ENCODE measurements around the gene OPRPN.

OPRPN gene

DNA sequence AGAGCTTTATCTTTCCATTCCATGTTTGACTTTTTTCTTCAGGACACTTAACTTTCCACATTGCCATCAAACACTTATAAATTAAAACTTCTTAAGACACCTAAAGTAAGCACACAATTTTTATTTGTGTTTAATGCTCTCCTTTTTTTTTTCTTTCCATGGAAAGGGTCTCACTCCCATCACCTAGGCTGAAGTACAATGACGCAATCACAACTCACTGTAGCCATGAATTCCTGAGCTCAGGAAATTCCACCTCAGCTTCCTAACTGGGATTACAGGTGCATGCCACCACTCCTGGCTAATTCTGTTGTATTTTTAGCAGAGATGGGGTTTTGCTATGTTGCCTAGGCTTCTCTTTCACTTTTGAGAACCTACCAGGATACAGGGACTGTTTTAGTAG lies 29.9 kb upstream of the OPRPN start:
- in situ Hi-C loops (cut with HindIII; ENCODE audit: low sequenced_read_pairs), result no loop called here
- H3K4me3 ChIP-seq (ENCODE audit: low read depth, low read length), result no peak overlapping the region
- TF ChIP-seq CTCF (IDR thresholded peaks at IDR 0.05; ENCODE audit: low read depth, low read length), result no peak
- DNase-seq (ENCODE audit: low read depth, low spot score), result no peak

DNA sequence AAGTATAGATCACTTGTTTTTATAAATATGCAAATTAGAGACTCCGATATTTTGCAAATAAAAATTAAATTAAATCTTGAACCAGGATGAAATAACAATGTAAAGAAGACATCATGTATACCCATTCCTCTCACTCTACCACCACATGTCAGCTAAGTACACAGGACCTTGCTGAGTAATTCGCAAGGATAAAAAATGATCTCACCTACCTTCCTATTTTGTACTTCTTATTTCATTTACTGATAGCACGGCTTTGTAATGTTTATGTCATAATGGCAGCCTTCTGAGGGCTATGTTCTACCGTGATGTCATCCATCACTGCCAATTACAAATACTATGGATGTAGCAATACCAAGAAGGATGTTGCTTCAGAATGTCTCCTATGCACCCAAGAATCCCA lies 25.8 kb upstream of the OPRPN start:
- in situ Hi-C loops (cut with HindIII; ENCODE audit: low sequenced_read_pairs), result no loop called here
- no peak for TF ChIP-seq CTCF (IDR thresholded peaks at IDR 0.05; ENCODE audit: low read depth, low read length)
- no peak overlapping the region for H3K4me3 ChIP-seq (ENCODE audit: low read depth, low read length)
- no peak for DNase-seq (ENCODE audit: low read depth, low spot score)

- no peak for TF ChIP-seq CTCF (IDR thresholded peaks at IDR 0.05; ENCODE audit: low read depth, low read length)
- no peak overlapping the region for H3K4me3 ChIP-seq (ENCODE audit: low read depth, low read length)
- in situ Hi-C loops (cut with HindIII; ENCODE audit: low sequenced_read_pairs), result no loop called here
- no peak for DNase-seq (ENCODE audit: low read depth, low spot score)
Measured at GRCh38 chr4:70372760-70373159, 25.0 kb upstream of the OPRPN start.

DNA sequence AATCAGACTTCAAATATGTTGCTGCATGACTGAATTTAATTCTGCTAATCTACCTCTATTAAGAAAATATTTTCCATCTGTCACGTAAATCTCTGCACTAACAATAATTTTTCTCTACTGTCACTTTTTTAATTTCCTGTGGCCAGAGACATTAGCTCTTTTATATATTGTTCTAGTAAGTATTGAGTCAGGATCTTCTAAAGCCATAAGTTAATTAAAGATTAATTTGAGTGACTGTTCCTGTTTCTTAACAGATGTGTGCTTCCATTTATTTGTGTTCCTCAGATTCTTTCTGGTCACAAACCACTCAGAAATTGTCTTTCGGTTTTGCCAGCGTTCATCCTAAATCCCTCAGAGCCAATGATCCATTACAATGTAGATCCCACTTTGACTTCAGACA lies 17.2 kb upstream of the OPRPN start:
- in situ Hi-C loops (cut with HindIII; ENCODE audit: low sequenced_read_pairs), result no loop called here
- no peak for DNase-seq (ENCODE audit: low read depth, low spot score)
- no peak overlapping the region for H3K4me3 ChIP-seq (ENCODE audit: low read depth, low read length)
- TF ChIP-seq CTCF (IDR thresholded peaks at IDR 0.05; ENCODE audit: low read depth, low read length), result no peak

DNA sequence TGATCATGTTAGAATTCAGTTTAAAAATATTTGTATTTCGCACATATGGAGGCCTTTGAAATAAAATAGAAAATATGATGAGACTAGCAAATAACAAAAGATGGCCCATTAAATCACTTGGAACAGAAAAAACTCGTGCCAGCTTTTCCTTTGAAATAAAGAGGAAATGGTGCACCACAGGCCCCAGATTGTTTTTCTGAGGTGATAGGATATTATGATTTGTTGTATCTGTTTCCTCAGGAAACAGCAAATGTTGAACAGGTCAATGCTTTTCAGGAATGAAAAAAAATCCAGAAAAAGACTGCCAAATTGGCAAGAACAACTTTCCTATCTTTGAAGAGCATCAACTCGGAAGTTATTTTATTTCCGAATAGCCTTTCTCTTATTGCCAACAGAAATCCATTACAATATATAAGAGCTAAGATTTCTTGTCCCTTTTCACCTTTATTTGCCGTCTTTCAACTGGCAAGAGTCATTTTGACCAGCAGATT lies 15.0 kb upstream of the OPRPN start, which contains the start of gene SMR3B:
Gene SMR3B, plus strand, starts transcription at position 441 of the 491 bp plus-strand sequence. CDS start 1,380 bp downstream, outside the sequence.
- in situ Hi-C loops (cut with HindIII; ENCODE audit: low sequenced_read_pairs), result no loop called here

DNA sequence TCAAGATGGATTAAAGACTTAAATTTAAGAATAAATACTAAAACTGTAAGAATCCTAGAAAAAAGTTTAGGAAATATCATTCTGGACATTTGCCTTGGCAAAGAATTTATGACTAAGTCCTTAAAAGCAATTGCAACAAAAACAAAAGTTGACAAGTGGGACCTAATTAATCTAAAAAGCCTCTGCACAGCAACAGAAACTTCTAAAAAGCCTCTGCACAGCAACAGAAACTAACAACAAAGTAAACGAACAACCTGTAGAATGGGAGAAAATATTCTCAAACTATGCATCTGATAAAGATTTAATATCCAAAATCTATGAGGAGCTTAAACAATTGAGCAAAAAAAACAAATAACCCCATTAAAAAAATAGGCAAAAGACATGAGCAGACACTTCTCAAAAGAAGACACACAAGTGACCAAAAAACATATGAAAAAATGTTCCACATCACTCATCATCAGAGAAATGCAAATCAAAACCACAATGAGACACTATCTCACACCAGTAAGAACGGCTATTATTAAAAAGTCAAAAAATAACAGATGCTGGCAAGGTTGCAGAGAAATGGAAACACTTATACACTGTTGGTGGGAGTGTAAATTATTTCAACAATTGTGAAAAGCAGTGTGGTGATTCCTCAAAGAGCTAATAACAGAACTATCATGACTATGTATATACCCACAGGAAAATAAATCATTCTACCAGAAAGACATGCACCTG lies 5.5 kb upstream of the OPRPN start:
- no peak for TF ChIP-seq CTCF (IDR thresholded peaks at IDR 0.05; ENCODE audit: low read depth, low read length)

More for the DNA sequence above, 15.0 kb upstream of the OPRPN start, which contains the start of gene SMR3B:
- TF ChIP-seq CTCF (IDR thresholded peaks at IDR 0.05; ENCODE audit: low read depth, low read length), result no peak
- H3K4me3 ChIP-seq (ENCODE audit: low read depth, low read length), result no peak within 1 kb of the TSS
- no peak for DNase-seq (ENCODE audit: low read depth, low spot score)

More for the DNA sequence above, 5.5 kb upstream of the OPRPN start:
- in situ Hi-C loops (cut with HindIII; ENCODE audit: low sequenced_read_pairs), result no loop called here
- H3K4me3 ChIP-seq (ENCODE audit: low read depth, low read length), result no peak overlapping the region
- no peak for DNase-seq (ENCODE audit: low read depth, low spot score)
